WTC11 (cell line): ENCODE measurements around the gene SLC24A4.

ENCODE experiments used
- HMGXB4 ChIP-seq: sonication (generic); formaldehyde crosslinking; IDR thresholded peaks from 2 replicates; pipeline ENCODE4 v1.8.1; 2023; ENCODE audit warnings: mild to moderate bottlenecking, moderate library complexity, missing genetic modification reagents
- MAX ChIP-seq: sonication (generic); formaldehyde crosslinking; IDR thresholded peaks from 2 replicates; pipeline ENCODE4 v1.8.0; 2022; ENCODE audit warnings: mild to moderate bottlenecking, missing genetic modification reagents

GRCh38 chr14:92497391-92497790 lies 174.4 kb downstream of the SLC24A4 start:
- TF ChIP-seq HMGXB4 (CRISPR knock-in tag): no peak
- no peak for TF ChIP-seq MAX (CRISPR knock-in tag)
